ENCODE measurements around the gene ALK. TPM values are rescaled to one million over a fixed set of nuclear protein-coding genes. Genes with fewer than 3 reads are reported as not detected.

Gene ALK
- total RNA-seq, 1 experiment from 2014 or later, result 14.7 TPM

- intact Hi-C loops (cut with micrococcal nuclease; ENCODE audit: unreplicated experiment), result no loop called here
- Histone ChIP-seq H3K36me3 (ENCODE audit: insufficient read depth, low read length, poor library complexity, severe bottlenecking) (no peaks in the 10 kb centered on the region), H3K27ac (ENCODE audit: low read depth, low read length, poor library complexity, severe bottlenecking) (no peak overlapping the region), H3K9me3 (ENCODE audit: low read depth, low read length, poor library complexity, severe bottlenecking) (no peaks in the 10 kb centered on the region), H3K4me3 (ENCODE audit: low read depth, low read length, poor library complexity, severe bottlenecking) (no peak overlapping the region), H3K4me1 (ENCODE audit: insufficient read depth, low read length, poor library complexity, severe bottlenecking) (no peaks in the 10 kb centered on the region), H3K27me3 (replicated peaks; ENCODE audit: insufficient read depth, low read depth, low read length, poor library complexity) (no peaks in the 10 kb centered on the region)
- POLR2A ChIA-PET (ENCODE audit: low non-redundant PET), result no interaction called here
- DNase-seq (ENCODE audit: low spot score), result no peak
- CTCF ChIA-PET, result no interaction called here
- no peak for TF ChIP-seq EZH2 (IDR thresholded peaks at IDR 0.05; ENCODE audit: borderline replicate concordance, low read depth, low read length, poor library complexity, severe bottlenecking)
- no peak for TF ChIP-seq CTCF (conservative IDR thresholded peaks at IDR 0.05; ENCODE audit: low read depth, low read length)
- no TSS peak for BruUV-seq (replicated peaks)
These were observed 116.7 kb downstream of the ALK start for GRCh38 chr2:29804671-29805070.

- intact Hi-C loops (cut with micrococcal nuclease; ENCODE audit: unreplicated experiment), result no loop called here
- ChIA-PET POLR2A (ENCODE audit: low non-redundant PET) (no interaction called here), CTCF (no interaction called here)
- Histone ChIP-seq H3K9me3 (ENCODE audit: low read depth, low read length, poor library complexity, severe bottlenecking) (no peaks in the 10 kb centered on the region), H3K27ac (ENCODE audit: low read depth, low read length, poor library complexity, severe bottlenecking) (no peak overlapping the region), H3K36me3 (ENCODE audit: insufficient read depth, low read length, poor library complexity, severe bottlenecking) (no peaks in the 10 kb centered on the region), H3K4me1 (ENCODE audit: insufficient read depth, low read length, poor library complexity, severe bottlenecking) (no peaks in the 10 kb centered on the region), H3K27me3 (replicated peaks; ENCODE audit: insufficient read depth, low read depth, low read length, poor library complexity) (no peaks in the 10 kb centered on the region), H3K4me3 (ENCODE audit: low read depth, low read length, poor library complexity, severe bottlenecking) (no peak overlapping the region)
- no peak for DNase-seq (ENCODE audit: low spot score)
- BruUV-seq (replicated peaks), result no TSS peak
- TF ChIP-seq CTCF (conservative IDR thresholded peaks at IDR 0.05; ENCODE audit: low read depth, low read length) (no peak), EZH2 (IDR thresholded peaks at IDR 0.05; ENCODE audit: borderline replicate concordance, low read depth, low read length, poor library complexity, severe bottlenecking) (no peak)
These were observed 117.8 kb downstream of the ALK start for GRCh38 chr2:29803537-29803936.

- no TSS peak for BruUV-seq (replicated peaks)
- intact Hi-C loops (cut with micrococcal nuclease; ENCODE audit: unreplicated experiment), result no loop called here
- H3K4me3 ChIP-seq (ENCODE audit: low read depth, low read length, poor library complexity, severe bottlenecking), result no peak overlapping the region
- H3K27me3 ChIP-seq (replicated peaks; ENCODE audit: insufficient read depth, low read depth, low read length, poor library complexity), result no peaks in the 10 kb centered on the region
- H3K9me3 ChIP-seq (ENCODE audit: low read depth, low read length, poor library complexity, severe bottlenecking), result no peaks in the 10 kb centered on the region
- H3K36me3 ChIP-seq (ENCODE audit: insufficient read depth, low read length, poor library complexity, severe bottlenecking), result no peaks in the 10 kb centered on the region
- no peaks in the 10 kb centered on the region for H3K4me1 ChIP-seq (ENCODE audit: insufficient read depth, low read length, poor library complexity, severe bottlenecking)
- H3K27ac ChIP-seq (ENCODE audit: low read depth, low read length, poor library complexity, severe bottlenecking), result no peak overlapping the region
- TF ChIP-seq EZH2 (IDR thresholded peaks at IDR 0.05; ENCODE audit: borderline replicate concordance, low read depth, low read length, poor library complexity, severe bottlenecking) (no peak), CTCF (conservative IDR thresholded peaks at IDR 0.05; ENCODE audit: low read depth, low read length) (no peak)
- CTCF ChIA-PET, result no interaction called here
- POLR2A ChIA-PET (ENCODE audit: low non-redundant PET), result no interaction called here
- no peak for DNase-seq (ENCODE audit: low spot score)
These were observed 118.4 kb downstream of the ALK start for GRCh38 chr2:29802986-29803385.

Measured in A673 (cell line).